Measurements from ENCODE around the gene MOSPD3.
"Not testable (repeated sequence)": the region's sequence is repeated elsewhere in the genome, so short reads cannot be mapped to it uniquely, and the experiment has no call there.

The MOSPD3 gene

GRCh38 chr7:100611983-100612729 lies at the start of gene MOSPD3:
Gene MOSPD3, plus strand, starts transcription at chr7:100612540. Its CDS starts 252 bp downstream, at chr7:100612792.
- DNase-seq (ENCODE audit: low spot score) = peak; percentile 100

DNA sequence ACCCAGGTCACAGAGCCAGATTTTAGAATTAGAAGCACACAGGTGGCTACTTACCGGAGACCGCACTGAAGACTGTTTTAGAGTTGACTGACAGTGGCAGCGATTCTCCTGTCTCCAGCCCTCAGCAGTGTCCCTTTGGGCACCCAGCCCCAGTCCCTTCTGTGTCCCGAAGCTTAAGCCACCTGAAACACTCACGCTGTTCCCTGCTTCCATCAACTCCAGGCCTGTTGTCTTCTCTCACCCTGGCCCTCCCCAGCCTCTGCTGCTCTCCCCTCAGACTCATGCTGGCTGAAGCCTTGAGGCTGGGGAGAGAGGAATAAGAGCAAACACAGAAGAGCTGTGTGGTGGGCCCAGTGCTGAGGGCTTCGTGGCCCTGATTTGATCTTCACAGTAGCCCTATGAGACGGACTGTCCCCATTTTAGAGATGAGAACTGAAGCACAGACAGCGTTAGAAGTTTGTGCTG lies 49.2 kb upstream of the MOSPD3 start:
- peak; percentile 3 for DNase-seq (ENCODE audit: low spot score)

GRCh38 chr7:100563809-100564400 lies 48.4 kb upstream of the MOSPD3 start:
- DNase-seq (ENCODE audit: low spot score) = peak; percentile 93

DNA sequence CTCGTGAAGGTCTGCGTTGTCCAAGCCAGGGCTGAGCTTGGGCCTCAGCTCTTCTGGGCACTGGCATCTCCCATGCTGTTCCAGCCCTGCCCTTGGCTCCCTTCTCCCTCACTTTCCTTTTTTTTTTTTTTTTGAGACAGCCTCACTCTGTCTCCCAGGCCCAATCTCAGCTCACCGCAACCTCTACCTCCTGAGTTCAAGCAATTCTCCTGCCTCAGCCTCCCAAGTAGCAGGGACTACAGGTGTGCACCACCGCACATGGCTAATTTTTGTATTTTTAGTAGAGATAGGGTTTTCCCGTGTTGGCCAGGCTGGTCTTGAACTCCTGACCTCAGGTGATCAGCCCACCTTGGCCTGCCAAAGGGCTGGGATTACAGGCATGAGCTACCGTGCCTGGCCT lies 47.9 kb upstream of the MOSPD3 start:
- DNase-seq (ENCODE audit: low spot score) = not testable (repeated sequence)

DNA sequence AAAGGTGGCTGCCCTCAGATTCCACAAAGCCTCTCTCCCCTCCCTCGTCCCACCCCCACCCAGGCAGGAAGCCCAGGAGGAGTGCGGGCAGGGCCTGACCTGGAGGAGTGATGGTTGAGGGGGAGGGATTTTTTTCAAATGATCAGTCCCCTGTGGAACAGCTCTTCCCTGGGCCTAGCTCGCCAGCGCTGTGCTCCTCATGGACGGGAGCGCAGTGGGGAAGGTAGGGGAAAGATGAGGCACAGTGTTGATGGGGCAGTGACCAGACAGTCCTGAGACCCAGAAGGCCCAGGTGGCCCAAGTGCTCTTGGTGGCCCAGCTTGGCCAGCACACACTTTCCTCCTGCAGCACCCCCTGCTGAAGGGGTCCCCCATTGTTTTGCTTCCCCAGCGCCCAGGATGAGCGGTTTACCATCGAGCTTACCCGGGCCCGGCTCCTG lies 47.2 kb upstream of the MOSPD3 start:
- DNase-seq (ENCODE audit: low spot score) = peak; percentile 7

DNA sequence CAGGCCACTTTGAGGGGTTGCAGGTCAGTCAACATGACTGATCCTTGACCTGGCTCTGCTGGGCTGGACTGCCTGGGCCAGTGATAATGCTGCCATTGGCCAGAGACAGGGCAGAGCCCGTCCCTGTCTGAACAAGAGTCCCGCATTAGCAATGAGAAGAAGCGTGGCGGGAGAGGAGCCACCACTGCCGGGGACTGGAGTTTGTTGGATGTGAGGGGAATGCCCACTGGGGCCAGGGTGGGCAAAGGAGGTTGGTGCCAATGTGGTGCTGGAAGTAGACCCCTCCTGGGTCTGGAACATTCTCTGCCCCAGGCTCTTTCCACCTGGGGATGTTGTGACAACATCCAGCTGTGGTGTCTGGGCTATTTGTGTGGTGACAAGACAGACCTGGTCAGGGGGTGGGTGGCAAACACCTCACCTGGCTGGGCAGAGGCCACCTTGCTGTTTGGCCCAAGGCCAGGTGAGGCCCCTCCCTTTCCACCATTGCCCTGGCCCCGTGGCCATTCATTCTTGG lies 46.3 kb upstream of the MOSPD3 start:
- peak; percentile 6 for DNase-seq (ENCODE audit: low spot score)

GRCh38 chr7:100567031-100567730 lies 45.2 kb upstream of the MOSPD3 start:
- peak; percentile 24 for DNase-seq (ENCODE audit: low spot score)

DNA sequence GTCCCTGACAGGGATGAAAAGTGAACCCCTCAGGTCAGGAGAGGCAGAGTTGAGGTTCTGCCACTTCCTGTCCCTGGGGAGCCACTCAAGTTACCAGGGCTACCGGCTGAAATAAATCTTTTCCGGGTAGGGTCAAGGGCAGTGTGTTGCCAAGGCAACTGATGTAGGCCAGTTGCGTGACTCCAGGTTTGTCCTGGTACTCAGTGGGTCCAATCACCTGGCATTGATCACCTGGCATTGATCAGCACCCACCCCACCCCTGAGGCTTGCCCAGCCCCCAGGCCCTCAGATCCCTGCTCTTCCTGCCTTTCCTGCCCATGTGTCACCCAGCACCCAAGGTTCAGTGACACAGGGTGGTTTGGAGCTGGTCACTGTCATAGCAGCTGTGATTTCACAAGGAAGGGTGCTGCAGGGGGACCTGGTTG lies 44.6 kb upstream of the MOSPD3 start:
- no peak for DNase-seq (ENCODE audit: low spot score)

DNA sequence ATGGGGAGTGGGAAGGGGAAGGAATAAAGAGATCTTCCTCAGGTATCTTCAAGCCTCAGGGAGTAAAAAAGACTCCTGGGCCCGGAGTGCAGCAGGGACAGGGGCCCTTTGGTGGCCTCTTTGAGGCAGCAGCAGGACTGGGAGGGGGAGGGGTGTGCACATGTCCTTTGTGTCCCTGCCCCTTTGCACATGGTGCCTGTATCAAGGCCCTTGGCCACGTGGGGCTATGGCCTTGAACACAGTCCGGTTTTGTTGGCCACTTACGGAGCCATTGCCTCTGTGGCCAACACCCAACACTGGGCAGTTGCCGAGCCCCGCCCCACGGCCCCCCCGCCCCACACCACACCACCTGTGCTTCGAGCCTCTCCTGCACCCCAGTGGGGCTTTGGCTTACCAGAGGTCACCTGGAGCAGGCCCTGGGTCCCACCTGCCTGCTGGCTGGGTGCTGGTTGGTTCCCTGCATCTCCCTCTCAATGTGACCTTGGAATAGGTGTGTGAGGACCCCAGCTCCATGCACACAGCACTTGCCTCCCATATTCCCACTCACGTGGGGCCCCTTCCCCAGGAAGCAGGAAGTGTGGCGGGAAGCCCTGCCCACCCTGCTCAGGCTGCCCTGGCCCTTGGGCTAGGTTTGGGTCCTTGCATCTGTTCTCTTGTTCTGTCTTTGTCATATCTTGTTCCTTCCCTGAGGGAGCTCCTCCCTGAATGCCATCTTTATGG lies 44.0 kb upstream of the MOSPD3 start:
- peak; percentile 53 for DNase-seq (ENCODE audit: low spot score)

- DNase-seq (ENCODE audit: low spot score) = peak; percentile 79
Observed at GRCh38 chr7:100568896-100569844, 43.2 kb upstream of the MOSPD3 start.

DNA sequence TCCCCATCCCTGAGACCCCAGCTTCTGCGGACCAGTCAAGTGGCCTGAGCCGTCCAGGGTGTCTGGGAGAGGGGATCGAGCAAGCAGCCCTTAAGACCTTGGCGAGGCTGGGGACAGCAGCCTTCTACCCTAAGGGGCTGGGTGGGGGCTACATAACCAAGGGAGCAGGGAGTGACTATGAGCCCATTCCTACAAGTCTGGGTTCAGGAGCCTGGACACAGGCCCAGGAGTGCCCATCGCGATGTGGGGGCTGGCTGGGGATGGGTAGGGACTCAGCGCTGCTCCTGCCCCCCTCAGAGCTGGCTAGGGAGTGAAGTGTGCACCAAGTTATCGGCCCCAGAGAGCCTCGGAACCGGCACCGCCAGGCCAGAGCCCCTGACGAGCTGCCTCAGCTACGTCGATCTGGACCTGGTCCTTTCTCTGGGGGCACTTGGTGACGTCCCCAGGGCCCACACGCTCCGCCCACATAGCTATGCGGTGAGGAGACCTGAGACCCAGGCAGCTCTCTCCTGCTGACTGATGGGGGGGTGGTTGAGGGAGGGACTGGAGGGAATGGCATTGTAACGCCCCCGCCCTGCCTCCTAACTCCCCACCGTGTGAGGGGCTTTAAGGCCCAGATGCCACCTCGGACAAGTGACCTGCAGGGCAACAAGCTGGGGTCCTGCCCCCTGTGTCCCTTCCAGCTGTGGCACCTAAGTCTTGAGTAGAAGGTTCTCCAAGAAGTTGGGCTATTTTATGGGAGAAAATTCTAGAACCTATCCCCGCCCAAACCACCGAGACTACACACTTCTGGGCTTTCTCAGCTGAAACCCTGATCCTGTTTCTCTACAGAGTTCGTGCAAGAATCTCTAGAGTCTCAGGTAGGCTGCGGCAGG lies 41.1 kb upstream of the MOSPD3 start:
- DNase-seq (ENCODE audit: low spot score) = no peak

GRCh38 chr7:100571829-100572116 lies 40.6 kb upstream of the MOSPD3 start:
- no peak for DNase-seq (ENCODE audit: low spot score)

- peak; percentile 4 for DNase-seq (ENCODE audit: low spot score)
Observed at GRCh38 chr7:100572281-100572948, 39.9 kb upstream of the MOSPD3 start.

DNA sequence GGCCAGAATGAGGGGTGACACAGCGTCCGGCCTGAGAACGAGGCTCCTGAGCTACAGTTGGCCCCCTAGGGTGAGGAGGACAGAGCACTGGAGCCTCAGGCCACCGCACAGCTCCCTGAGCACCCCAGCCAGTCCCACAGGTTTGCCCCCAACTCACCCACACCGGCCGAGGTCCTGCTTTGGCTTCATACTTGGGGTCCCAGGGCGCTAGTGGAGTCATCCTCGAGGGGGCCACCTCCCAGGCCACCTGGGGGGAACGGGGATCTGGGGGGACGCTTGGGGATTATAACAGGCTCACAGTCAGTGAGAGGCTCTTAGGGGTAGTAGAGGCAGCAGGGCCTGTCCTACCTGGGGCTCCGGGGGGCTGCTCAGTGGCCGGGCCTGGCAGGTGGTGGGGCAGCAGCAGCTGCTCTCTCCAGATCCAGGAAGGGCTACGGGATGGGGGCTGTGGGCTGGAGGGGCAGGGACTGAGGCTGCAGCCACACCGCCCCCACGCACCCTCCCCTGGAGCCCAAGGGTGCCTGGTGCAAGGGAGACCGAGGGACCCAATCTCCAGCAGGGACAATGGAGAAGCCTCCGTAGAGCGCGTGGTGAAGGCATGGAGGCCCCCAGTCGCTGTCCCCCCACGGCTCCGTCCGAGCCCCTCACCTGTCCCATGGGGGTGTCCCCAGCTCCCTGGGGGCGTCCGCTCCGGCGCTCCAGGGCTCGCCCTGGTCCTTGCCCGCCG lies 39.2 kb upstream of the MOSPD3 start:
- no peak for DNase-seq (ENCODE audit: low spot score)

DNA sequence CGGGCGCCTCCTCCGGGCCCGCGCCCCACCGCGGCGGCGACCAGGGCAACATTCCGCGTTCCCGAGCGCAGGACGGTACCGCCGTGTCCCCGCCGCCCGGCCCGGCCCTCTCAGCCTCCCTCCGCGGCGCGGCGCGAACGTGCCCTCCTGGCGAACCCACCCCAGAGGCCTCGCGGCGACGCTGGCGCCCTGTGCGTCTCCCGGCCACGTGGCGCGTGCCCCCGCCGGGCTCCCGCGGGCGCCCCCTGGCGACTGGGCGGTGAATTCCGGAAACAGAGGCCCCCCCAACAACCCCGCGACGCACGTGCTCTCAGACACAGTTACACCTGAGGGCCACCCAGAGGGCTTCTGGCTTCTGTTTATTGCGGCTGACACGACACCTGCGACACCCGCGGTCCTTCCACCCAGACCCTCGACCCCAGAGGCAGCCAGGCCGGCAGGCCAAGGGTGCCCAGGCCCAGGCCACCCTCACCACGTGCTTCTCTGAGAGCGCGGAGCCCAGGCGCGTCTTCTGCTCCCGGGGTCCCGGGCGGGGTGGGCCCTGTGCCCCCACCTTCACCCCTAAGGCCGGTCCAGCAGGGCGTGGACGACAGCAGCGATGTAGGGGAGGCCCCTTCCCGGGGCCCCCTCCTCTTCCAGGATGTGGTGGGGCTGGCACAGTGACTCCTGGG lies 38.5 kb upstream of the MOSPD3 start, which contains the start of gene SAP25:
SAP25 (minus strand) TSS at position 210 of the 671 bp plus-strand sequence; CDS start at position 52, 158 bp downstream.
- no peak for DNase-seq (ENCODE audit: low spot score)

DNA sequence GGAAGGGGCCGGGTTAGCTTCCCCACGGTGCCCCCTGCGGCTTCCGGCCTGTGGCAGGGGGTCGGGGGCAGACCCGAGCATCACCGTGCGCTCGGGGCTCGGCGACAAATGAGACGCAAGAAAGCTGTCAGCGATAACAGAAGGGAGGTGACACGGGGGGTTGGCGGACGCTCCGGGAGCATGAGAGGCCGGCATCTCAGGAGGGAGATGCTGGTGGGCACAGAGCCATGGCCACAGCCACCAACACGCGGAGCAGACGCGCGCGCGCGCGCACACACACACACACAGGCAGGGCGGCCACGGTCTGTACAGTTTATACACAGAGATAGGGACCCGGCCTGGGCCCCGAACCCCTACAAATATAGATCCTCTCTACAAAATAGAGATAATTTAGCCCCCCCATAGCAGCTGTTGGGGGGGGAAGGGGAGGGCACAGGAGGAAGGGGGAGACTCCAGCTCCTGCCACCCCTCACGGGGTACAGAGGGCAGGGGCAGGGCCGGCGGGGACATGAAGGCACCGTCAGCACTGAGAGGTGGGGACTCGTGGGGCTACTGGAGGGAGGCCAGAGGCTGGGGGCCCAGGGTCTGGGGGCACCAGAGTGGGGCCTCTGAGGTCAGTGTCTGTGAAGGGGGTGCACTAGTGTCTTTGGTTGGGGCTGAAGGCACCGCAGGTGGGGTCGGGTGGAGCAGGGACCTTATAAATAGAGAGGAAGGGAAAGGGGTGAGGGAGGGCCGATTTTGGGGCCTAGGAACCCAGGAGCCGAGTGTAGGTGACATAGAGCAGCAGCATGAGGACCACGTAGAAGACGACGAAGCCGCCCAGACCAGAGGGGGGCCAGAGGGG lies 37.8 kb upstream of the MOSPD3 start:
- DNase-seq (ENCODE audit: low spot score) = no peak

GRCh38 chr7:100575206-100575631 lies 37.1 kb upstream of the MOSPD3 start:
- no peak for DNase-seq (ENCODE audit: low spot score)
